Uterus (tissue), 4 donors: ENCODE measurements around the gene TAOK3. TPM values are rescaled to one million over a fixed set of nuclear protein-coding genes. Genes with fewer than 3 reads are reported as not detected.

Experiments
- DNase-seq, 2 donors: peaks; one replicate each; pipeline ENCODE4 v3.0.0-alpha.2; 2019 to 2020
- H3K27ac ChIP-seq, 2 donors: fragments of 200-600 bp; sonication (generic); 1 replicate in 1 of 2; 2 replicates in 1 of 2; pipeline ENCODE4 v1.5.1; 2016 to 2018
- H3K27me3 ChIP-seq, 2 donors: fragments of 200-600 bp; sonication (generic); one replicate each; pipeline ENCODE4 v1.5.1; 2018 to 2019; ENCODE audit warnings: control low read depth in 1 of 2
- H3K36me3 ChIP-seq, 2 donors: fragments of 200-600 bp; sonication (generic); one replicate each; pipeline ENCODE4 v1.5.1; 2019; ENCODE audit warnings: control low read depth in 1 of 2
- H3K4me1 ChIP-seq, 2 donors: fragments of 200-600 bp; sonication (generic); one replicate each; pipeline ENCODE4 v1.5.1; 2018 to 2019; ENCODE audit warnings: control low read depth in 1 of 2
- H3K4me3 ChIP-seq, 2 donors: fragments of 200-600 bp; sonication (generic); 1 replicate in 1 of 2; 2 replicates in 1 of 2; pipeline ENCODE4 v1.5.1; 2018 to 2019; ENCODE audit warnings: mild to moderate bottlenecking in 1 of 2
- H3K9me3 ChIP-seq, 2 donors: fragments of 200-600 bp; sonication (generic); one replicate each; pipeline ENCODE4 v1.5.1; 2019; ENCODE audit warnings: control low read depth in 1 of 2
- POLR2A ChIP-seq, 2 donors: fragments of 450-650 bp; IDR thresholded peaks; one replicate each; pipeline ENCODE4 v1.6.1; 2016; ENCODE audit warnings: antibody characterized with exemption in 2 of 2, mild to moderate bottlenecking in 1 of 2, moderate library complexity in 1 of 2
- intact Hi-C: fragments of 100-400 bp; cut with DNase I; formaldehyde crosslinking; loops from one replicate; pipeline ENCODE4 v1.15.1; 2023; ENCODE audit warnings: low total_unique reads
- total RNA-seq, 4 donors: library from RNA; depleted of rRNA in 3 of 4; stranded (reverse); fragments of >200 nt in 3 of 4; gene quantifications; one replicate each; pipeline versions ENCODE4 v1.1.0 to v1.2.4, GENCODE V29; 2014 to 2023
- TF ChIP-seq, protein P1 (sequence below), 4 experiments: fragments of 200-600 bp in 2 of 4; fragments of 450-650 bp in 2 of 4; sonication (generic) in 2 of 4; IDR thresholded peaks; one replicate each; pipeline ENCODE4 v1.5.1; 2016 to 2019; ENCODE audit warnings: antibody characterized with exemption in 4 of 4, mild to moderate bottlenecking in 2 of 4, moderate library complexity in 1 of 4
- donor health status: DM: yes; HTN: yes; CAD: no.

TAOK3 gene
- total RNA-seq, 4 donors from 2014 or later: 14.9 to 35.1 (median 24.8) TPM

DNA sequence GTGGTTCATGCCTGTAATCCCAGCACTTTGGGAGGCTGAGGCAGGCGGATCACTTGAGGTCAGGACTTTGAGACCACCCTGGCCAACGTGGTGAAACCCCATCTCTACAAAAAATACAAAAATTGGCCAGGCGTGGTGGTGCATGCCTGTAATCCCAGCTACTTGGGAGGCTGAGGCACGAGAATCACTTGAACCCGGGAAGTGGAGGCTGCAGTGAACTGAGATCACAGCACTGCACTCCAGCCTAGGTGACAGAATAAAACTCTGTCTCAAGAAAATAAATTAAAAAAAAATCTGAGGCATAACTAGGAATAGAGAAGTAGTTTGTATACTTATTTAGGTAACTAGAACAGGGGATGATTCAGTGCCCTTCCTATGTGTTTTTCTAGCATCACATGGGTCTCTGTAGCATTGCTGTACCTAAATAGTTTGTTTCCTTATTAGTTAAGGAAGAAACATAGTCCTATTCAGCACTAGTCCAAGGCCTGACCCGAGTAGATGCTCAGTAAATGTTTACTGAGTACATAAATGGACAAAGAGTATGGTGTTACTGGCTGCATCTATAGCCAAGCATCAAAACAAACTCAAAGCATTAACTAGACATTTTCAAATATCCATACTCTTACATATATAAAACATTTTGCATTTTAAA, 21.7 kb downstream of the TAOK3 start:
- Histone ChIP-seq H3K9me3 (no peaks in the 10 kb centered on the region), H3K4me1 (no peaks in the 10 kb centered on the region), H3K4me3 (no peak overlapping the region), H3K27ac (no peak overlapping the region), H3K36me3 (no peaks in the 10 kb centered on the region), H3K27me3 (no peaks in the 10 kb centered on the region)
- TF ChIP-seq, protein P1, sequence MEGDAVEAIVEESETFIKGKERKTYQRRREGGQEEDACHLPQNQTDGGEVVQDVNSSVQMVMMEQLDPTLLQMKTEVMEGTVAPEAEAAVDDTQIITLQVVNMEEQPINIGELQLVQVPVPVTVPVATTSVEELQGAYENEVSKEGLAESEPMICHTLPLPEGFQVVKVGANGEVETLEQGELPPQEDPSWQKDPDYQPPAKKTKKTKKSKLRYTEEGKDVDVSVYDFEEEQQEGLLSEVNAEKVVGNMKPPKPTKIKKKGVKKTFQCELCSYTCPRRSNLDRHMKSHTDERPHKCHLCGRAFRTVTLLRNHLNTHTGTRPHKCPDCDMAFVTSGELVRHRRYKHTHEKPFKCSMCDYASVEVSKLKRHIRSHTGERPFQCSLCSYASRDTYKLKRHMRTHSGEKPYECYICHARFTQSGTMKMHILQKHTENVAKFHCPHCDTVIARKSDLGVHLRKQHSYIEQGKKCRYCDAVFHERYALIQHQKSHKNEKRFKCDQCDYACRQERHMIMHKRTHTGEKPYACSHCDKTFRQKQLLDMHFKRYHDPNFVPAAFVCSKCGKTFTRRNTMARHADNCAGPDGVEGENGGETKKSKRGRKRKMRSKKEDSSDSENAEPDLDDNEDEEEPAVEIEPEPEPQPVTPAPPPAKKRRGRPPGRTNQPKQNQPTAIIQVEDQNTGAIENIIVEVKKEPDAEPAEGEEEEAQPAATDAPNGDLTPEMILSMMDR (IDR thresholded peaks at IDR 0.05): no peak
- no peak for TF ChIP-seq POLR2A (IDR thresholded peaks at IDR 0.05)
- DNase-seq: no peak
- intact Hi-C loops: no loop called here

DNA sequence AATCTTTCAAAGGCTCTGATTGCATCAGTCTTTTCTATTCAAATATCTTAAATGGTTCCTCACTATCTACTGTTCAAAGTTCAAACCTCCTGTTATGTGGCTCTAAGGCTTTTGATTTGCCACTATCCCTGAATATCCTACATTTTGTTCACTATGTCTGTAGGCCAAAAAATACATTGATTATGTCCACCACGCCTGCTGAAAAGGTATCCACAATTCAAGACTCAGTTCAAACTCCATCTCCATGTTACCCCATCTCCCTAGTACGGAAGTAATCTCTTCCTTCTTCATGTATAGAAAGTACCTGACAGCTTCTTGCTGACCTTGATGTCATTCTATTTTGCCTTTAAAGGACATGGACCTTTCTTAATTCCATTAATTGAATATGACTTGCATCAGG, 24.8 kb downstream of the TAOK3 start:
- intact Hi-C loops: no loop called here
- H3K27ac ChIP-seq: no peak overlapping the region
- TF ChIP-seq, protein P1 (IDR thresholded peaks at IDR 0.05): no peak
- TF ChIP-seq POLR2A (IDR thresholded peaks at IDR 0.05): no peak

DNA sequence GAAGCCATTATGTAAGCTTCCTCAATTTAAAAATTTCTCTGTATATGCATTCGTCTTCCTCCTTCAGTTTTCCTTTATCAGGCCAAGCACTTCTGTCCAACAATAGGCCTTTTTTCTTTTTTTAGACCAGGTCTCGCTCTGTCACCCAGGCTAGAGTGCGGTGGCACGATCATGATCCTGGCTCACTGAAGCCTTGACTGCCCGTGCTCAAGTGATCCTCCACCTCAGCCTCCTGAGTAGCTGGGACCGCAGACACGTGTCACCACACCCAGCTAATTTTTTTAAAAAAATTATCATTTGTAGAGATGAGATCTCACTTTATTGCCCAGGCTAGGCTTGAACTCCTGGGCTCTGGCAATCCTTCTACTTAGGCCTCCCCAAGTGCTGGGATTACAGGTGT, 25.8 kb downstream of the TAOK3 start:
- Histone ChIP-seq H3K36me3 (no peaks in the 10 kb centered on the region), H3K9me3 (no peaks in the 10 kb centered on the region), H3K4me3 (no peak overlapping the region), H3K27ac (no peak overlapping the region), H3K4me1 (no peaks in the 10 kb centered on the region), H3K27me3 (no peaks in the 10 kb centered on the region)
- no peak for TF ChIP-seq POLR2A (IDR thresholded peaks at IDR 0.05)
- TF ChIP-seq, protein P1 (IDR thresholded peaks at IDR 0.05): no peak
- intact Hi-C loops: no loop called here
- no peak for DNase-seq

More for the DNA sequence above, 24.8 kb downstream of the TAOK3 start:
- no peak for DNase-seq
- H3K9me3 ChIP-seq: no peaks in the 10 kb centered on the region
- no peak overlapping the region for H3K4me3 ChIP-seq
- H3K4me1 ChIP-seq: no peaks in the 10 kb centered on the region
- no peaks in the 10 kb centered on the region for H3K27me3 ChIP-seq
- no peaks in the 10 kb centered on the region for H3K36me3 ChIP-seq

DNA sequence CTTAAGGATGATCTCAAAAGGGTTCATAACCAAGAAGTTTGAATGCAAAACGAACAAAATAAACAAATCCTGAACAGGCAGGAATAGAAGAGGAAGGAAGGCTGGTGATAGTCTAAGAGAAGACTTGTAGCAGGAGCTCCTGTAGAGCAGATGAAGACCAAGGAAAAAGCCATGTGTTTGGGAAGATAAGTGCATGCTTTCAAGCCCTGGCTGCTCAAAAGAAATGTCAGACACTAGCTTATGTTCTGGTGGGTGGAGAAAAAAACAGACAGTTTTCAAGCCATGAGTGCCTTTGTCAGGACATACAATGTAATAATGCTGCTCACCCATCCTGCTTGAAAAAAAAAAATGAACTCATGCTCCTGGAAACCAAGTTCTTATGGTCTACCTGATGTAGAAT, 27.4 kb downstream of the TAOK3 start:
- Histone ChIP-seq H3K27me3 (no peaks in the 10 kb centered on the region), H3K4me1 (no peaks in the 10 kb centered on the region), H3K27ac (no peak overlapping the region), H3K36me3 (no peaks in the 10 kb centered on the region), H3K9me3 (no peaks in the 10 kb centered on the region), H3K4me3 (no peak overlapping the region)
- no peak for DNase-seq
- TF ChIP-seq, protein P1 (IDR thresholded peaks at IDR 0.05): no peak
- no peak for TF ChIP-seq POLR2A (IDR thresholded peaks at IDR 0.05)
- intact Hi-C loops: no loop called here

DNA sequence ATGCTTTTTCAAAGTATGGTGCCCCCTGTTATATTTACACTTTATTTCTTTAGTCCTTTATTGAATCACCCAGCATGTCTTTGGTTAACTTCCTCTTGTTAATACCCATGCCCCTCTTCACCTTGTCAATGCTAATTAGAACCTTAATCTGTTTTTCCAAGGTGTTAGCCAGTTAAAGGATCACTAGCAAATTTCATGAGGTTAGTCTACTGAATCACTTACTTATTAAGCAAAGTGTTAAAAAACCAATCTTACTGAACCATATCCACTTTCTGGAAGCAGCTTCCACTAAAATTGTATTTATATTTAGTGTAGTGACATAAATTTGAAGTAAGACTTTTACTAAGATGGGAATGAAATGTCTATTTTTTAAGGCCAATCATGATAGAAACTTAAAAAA, 27.9 kb downstream of the TAOK3 start:
- Histone ChIP-seq H3K4me3 (no peak overlapping the region), H3K27me3 (no peaks in the 10 kb centered on the region), H3K9me3 (no peaks in the 10 kb centered on the region), H3K4me1 (no peaks in the 10 kb centered on the region), H3K27ac (no peak overlapping the region), H3K36me3 (no peaks in the 10 kb centered on the region)
- TF ChIP-seq, protein P1 (IDR thresholded peaks at IDR 0.05): no peak
- TF ChIP-seq POLR2A (IDR thresholded peaks at IDR 0.05): no peak
- no peak for DNase-seq
- intact Hi-C loops: no loop called here
